Neural cell (in vitro differentiated cells): ENCODE results near the gene HOPX. TPM values are rescaled to one million over a fixed set of nuclear protein-coding genes. Genes with fewer than 3 reads are reported as not detected.

Experiments
- H2AFZ ChIP-seq: fragments of 200-600, 300-800 bp; sonication (generic), shearing (Covaris generic); 2 replicates; pipeline ENCODE4 v1.6.0; 2014; ENCODE audit warnings: low read depth, mild to moderate bottlenecking, antibody characterized with exemption, low read length, moderate library complexity
- H3F3A ChIP-seq: fragments of 200-600 bp; shearing (Covaris generic); 2 replicates; pipeline ENCODE4 v1.6.1; 2016; ENCODE audit warnings: mild to moderate bottlenecking, moderate library complexity, mixed read lengths, antibody characterized with exemption, low read length; ENCODE audit not compliant: insufficient read depth, poor library complexity, severe bottlenecking
- H3K27ac ChIP-seq: fragments of 200-600, 300-800 bp; sonication (generic), shearing (Covaris generic); 2 replicates; pipeline ENCODE4 v1.5.1; 2014; ENCODE audit warnings: mild to moderate bottlenecking, low read length, moderate library complexity
- H3K27me3 ChIP-seq: fragments of 300-800, 200-600 bp; sonication (generic), shearing (Covaris generic); 2 replicates; pipeline ENCODE4 v1.6.0; 2014; ENCODE audit warnings: mild to moderate bottlenecking, low read depth, low read length, moderate library complexity; ENCODE audit not compliant: insufficient read depth
- H3K36me3 ChIP-seq: fragments of 300-800, 200-600 bp; sonication (generic), shearing (Covaris generic); 2 replicates; pipeline ENCODE4 v1.5.1; 2014; ENCODE audit warnings: mild to moderate bottlenecking, antibody characterized with exemption, low read length, moderate library complexity; ENCODE audit not compliant: insufficient read depth
- H3K4me2 ChIP-seq: fragments of 300-800, 200-600 bp; sonication (generic), shearing (Covaris generic); 2 replicates; pipeline ENCODE4 v1.6.0; 2014; ENCODE audit warnings: mild to moderate bottlenecking, low read length
- H3K4me3 ChIP-seq: fragments of 300-800, 200-600 bp; sonication (generic), shearing (Covaris generic); 2 replicates; pipeline ENCODE4 v1.5.1; 2014; ENCODE audit warnings: mild to moderate bottlenecking, low read length, moderate library complexity
- H3K79me2 ChIP-seq: fragments of 200-600 bp; shearing (Covaris generic); replicated peaks from 2 replicates; pipeline ENCODE4 v1.6.0; 2014; ENCODE audit warnings: mild to moderate bottlenecking, low read length, moderate library complexity; ENCODE audit not compliant: insufficient read depth
- H3K9ac ChIP-seq: fragments of 300-800, 200-600 bp; sonication (generic), shearing (Covaris generic); 2 replicates; pipeline ENCODE4 v1.6.1; 2016; ENCODE audit warnings: mild to moderate bottlenecking, low read length, mixed read lengths
- H3K9me2 ChIP-seq: fragments of 200-600 bp; shearing (Covaris generic); 2 replicates; pipeline ENCODE4 v1.6.1; 2016; ENCODE audit warnings: mild to moderate bottlenecking, low read length, mixed read lengths; ENCODE audit not compliant: insufficient read depth
- H3K9me3 ChIP-seq: fragments of 200-600, 300-800 bp; sonication (generic), shearing (Covaris generic); 2 replicates; pipeline ENCODE4 v1.6.1; 2016; ENCODE audit warnings: mild to moderate bottlenecking, mixed run types, low read length, moderate library complexity, mixed read lengths
- H4K20me1 ChIP-seq: fragments of 200-600 bp; shearing (Covaris generic); 2 replicates; pipeline ENCODE4 v1.6.1; 2016; ENCODE audit warnings: mild to moderate bottlenecking, mixed run types; ENCODE audit not compliant: insufficient read depth
- EP300 ChIP-seq: fragments of 450-650 bp; conservative IDR thresholded peaks from 2 replicates; pipeline ENCODE4 v1.6.1; 2014; ENCODE audit warnings: antibody characterized with exemption, mild to moderate bottlenecking, moderate library complexity; ENCODE audit not compliant: poor library complexity, severe bottlenecking
- EZH2 ChIP-seq: fragments of 200-600, 300-800 bp; shearing (Covaris generic), sonication (generic); IDR thresholded peaks from 2 replicates; pipeline ENCODE4 v1.6.1; 2014; ENCODE audit warnings: antibody characterized with exemption, low read length, borderline replicate concordance, mild to moderate bottlenecking; ENCODE audit not compliant: insufficient read depth, poor library complexity, severe bottlenecking
- MXI1 ChIP-seq: fragments of 450-650 bp; conservative IDR thresholded peaks from 2 replicates; pipeline ENCODE4 v1.6.1; 2014; ENCODE audit warnings: antibody characterized with exemption, mild to moderate bottlenecking; ENCODE audit not compliant: poor library complexity, severe bottlenecking
- POLR2AphosphoS5 ChIP-seq: IDR thresholded peaks from 2 replicates; pipeline ENCODE4 v1.6.1; 2012
- RAD21 ChIP-seq: fragments of 450-650 bp; conservative IDR thresholded peaks from 2 replicates; pipeline ENCODE4 v1.6.1; 2014; ENCODE audit warnings: antibody characterized with exemption, mild to moderate bottlenecking, moderate library complexity
- SMC3 ChIP-seq: fragments of 450-650 bp; conservative IDR thresholded peaks from 2 replicates; pipeline ENCODE4 v1.6.1; 2014; ENCODE audit warnings: antibody characterized with exemption, mild to moderate bottlenecking, moderate library complexity; ENCODE audit not compliant: poor library complexity
- TAF1 ChIP-seq: IDR thresholded peaks from 2 replicates; pipeline ENCODE4 v1.6.1; 2012; ENCODE audit warnings: low read depth
- polyA plus RNA-seq: library from polyadenylated mRNA; depleted of rRNA; stranded (reverse); fragments of >200 nt; gene quantifications from 2 replicates; pipeline ENCODE4 v1.2.3, GENCODE V29; 2014
- TF ChIP-seq, protein P1 (sequence below): fragments of 450-650 bp; IDR thresholded peaks from 2 replicates; pipeline ENCODE4 v1.5.1; 2014; ENCODE audit warnings: antibody characterized with exemption, mild to moderate bottlenecking, moderate library complexity; ENCODE audit not compliant: poor library complexity, severe bottlenecking
- TF ChIP-seq, protein P2 (sequence below): IDR thresholded peaks from 2 replicates; pipeline ENCODE4 v1.6.1; 2012; ENCODE audit warnings: borderline replicate concordance

HOPX gene
- polyA plus RNA-seq, 1 donor from 2014 or later, result 2.0 TPM

GRCh38 chr4:56653461-56654237 lies 27.4 kb downstream of the HOPX start:
- Histone ChIP-seq H3K27me3 (peaks cover 48% of the 10 kb centered on the region), H3K79me2 (no peaks in the 10 kb centered on the region), H3K9ac (no peak overlapping the region)

DNA sequence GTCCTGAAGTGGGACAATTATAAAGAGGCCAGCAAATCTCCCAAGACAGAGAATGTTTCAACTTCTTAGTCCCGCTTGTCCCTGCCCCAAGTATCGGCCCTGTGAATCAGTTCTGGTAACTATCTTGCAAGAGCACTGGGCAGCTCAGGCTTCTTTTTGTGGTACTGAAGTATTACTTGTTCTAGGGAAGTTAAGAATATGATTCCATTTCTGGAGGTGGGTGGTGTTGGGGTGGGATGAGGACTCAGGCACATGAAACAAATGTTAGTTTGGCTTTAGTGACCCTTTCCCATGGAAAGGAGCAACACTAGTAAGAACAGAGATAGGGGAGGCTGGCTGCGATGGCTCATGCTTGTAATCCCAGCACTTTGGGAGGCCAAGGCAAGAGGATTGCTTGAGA lies 28.9 kb downstream of the HOPX start:
- H3K27me3 ChIP-seq, result peaks cover 36% of the 10 kb centered on the region
- H3K79me2 ChIP-seq, result no peaks in the 10 kb centered on the region
- H2AFZ ChIP-seq, result no peak overlapping the region
- H3K4me3 ChIP-seq, result no peak overlapping the region
- TF ChIP-seq, protein P1, sequence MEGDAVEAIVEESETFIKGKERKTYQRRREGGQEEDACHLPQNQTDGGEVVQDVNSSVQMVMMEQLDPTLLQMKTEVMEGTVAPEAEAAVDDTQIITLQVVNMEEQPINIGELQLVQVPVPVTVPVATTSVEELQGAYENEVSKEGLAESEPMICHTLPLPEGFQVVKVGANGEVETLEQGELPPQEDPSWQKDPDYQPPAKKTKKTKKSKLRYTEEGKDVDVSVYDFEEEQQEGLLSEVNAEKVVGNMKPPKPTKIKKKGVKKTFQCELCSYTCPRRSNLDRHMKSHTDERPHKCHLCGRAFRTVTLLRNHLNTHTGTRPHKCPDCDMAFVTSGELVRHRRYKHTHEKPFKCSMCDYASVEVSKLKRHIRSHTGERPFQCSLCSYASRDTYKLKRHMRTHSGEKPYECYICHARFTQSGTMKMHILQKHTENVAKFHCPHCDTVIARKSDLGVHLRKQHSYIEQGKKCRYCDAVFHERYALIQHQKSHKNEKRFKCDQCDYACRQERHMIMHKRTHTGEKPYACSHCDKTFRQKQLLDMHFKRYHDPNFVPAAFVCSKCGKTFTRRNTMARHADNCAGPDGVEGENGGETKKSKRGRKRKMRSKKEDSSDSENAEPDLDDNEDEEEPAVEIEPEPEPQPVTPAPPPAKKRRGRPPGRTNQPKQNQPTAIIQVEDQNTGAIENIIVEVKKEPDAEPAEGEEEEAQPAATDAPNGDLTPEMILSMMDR, result no peak
- TF ChIP-seq EP300 (no peak), SMC3 (no peak), POLR2AphosphoS5 (no peak), TAF1 (no peak), RAD21 (no peak), MXI1 (no peak), EZH2 (no peak)
- TF ChIP-seq, protein P2, sequence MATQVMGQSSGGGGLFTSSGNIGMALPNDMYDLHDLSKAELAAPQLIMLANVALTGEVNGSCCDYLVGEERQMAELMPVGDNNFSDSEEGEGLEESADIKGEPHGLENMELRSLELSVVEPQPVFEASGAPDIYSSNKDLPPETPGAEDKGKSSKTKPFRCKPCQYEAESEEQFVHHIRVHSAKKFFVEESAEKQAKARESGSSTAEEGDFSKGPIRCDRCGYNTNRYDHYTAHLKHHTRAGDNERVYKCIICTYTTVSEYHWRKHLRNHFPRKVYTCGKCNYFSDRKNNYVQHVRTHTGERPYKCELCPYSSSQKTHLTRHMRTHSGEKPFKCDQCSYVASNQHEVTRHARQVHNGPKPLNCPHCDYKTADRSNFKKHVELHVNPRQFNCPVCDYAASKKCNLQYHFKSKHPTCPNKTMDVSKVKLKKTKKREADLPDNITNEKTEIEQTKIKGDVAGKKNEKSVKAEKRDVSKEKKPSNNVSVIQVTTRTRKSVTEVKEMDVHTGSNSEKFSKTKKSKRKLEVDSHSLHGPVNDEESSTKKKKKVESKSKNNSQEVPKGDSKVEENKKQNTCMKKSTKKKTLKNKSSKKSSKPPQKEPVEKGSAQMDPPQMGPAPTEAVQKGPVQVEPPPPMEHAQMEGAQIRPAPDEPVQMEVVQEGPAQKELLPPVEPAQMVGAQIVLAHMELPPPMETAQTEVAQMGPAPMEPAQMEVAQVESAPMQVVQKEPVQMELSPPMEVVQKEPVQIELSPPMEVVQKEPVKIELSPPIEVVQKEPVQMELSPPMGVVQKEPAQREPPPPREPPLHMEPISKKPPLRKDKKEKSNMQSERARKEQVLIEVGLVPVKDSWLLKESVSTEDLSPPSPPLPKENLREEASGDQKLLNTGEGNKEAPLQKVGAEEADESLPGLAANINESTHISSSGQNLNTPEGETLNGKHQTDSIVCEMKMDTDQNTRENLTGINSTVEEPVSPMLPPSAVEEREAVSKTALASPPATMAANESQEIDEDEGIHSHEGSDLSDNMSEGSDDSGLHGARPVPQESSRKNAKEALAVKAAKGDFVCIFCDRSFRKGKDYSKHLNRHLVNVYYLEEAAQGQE, result no peak
- H3K9ac ChIP-seq, result no peak overlapping the region
- no peak overlapping the region for H3K4me2 ChIP-seq
- H4K20me1 ChIP-seq, result no peaks in the 10 kb centered on the region
- H3K9me3 ChIP-seq, result no peaks in the 10 kb centered on the region
- H3K9me2 ChIP-seq, result no peaks in the 10 kb centered on the region
- H3K27ac ChIP-seq, result no peak overlapping the region
- H3F3A ChIP-seq, result no peaks in the 10 kb centered on the region
- H3K36me3 ChIP-seq, result no peaks in the 10 kb centered on the region

More at GRCh38 chr4:56653461-56654237, 27.4 kb downstream of the HOPX start:
- H3F3A ChIP-seq, result no peaks in the 10 kb centered on the region
- no peaks in the 10 kb centered on the region for H4K20me1 ChIP-seq
- no peaks in the 10 kb centered on the region for H3K9me2 ChIP-seq
- TF ChIP-seq EP300 (no peak), POLR2AphosphoS5 (no peak), RAD21 (no peak), EZH2 (no peak), SMC3 (no peak), TAF1 (no peak), MXI1 (no peak)
- TF ChIP-seq, protein P2, result no peak
- TF ChIP-seq, protein P1, result no peak
- no peaks in the 10 kb centered on the region for H3K9me3 ChIP-seq
- no peak overlapping the region for H3K4me3 ChIP-seq
- no peak overlapping the region for H3K27ac ChIP-seq
- H2AFZ ChIP-seq, result no peak overlapping the region
- no peak overlapping the region for H3K4me2 ChIP-seq
- no peaks in the 10 kb centered on the region for H3K36me3 ChIP-seq
